DOHH2 (cell line): ENCODE results near the gene MICAL2.

Source experiments
- CTCF ChIP-seq: fragments of 200-600 bp; sonication (generic); IDR thresholded peaks from one replicate; pipeline ENCODE4 v1.5.1; 2014; ENCODE audit warnings: antibody characterized with exemption, mild to moderate bottlenecking, low read depth, low read length; ENCODE audit not compliant: poor library complexity, severe bottlenecking
- EZH2phosphoT487 ChIP-seq: fragments of 200-600 bp; sonication (generic); IDR thresholded peaks from 2 replicates; pipeline ENCODE4 v1.6.1; 2017; ENCODE audit warnings: borderline replicate concordance, mild to moderate bottlenecking, antibody characterized with exemption, low read length, moderate library complexity, mixed read lengths

GRCh38 chr11:12235080-12235479 lies 124.7 kb downstream of the MICAL2 start:
- TF ChIP-seq CTCF (no peak), EZH2phosphoT487 (no peak)
